Ureter (tissue), 1 donor: ENCODE data around the gene BORCS8. TPM values are rescaled to one million over a fixed set of nuclear protein-coding genes. Genes with fewer than 3 reads are reported as not detected.
"Not testable (repeated sequence)": the region's sequence is repeated elsewhere in the genome, so short reads cannot be mapped to it uniquely, and the experiment has no call there.

Source experiments
- DNase-seq: peaks from one replicate; pipeline ENCODE4 v3.0.0-alpha.2; 2020; ENCODE audit warnings: low spot score
- total RNA-seq: library from RNA; stranded (reverse); gene quantifications from one replicate; pipeline ENCODE4 v1.2.4, GENCODE V29; 2023
- donor health status: DM: yes; HTN: yes; CAD: no.

Gene BORCS8
- total RNA-seq, 1 donor from 2014 or later, result 58.0 TPM

- DNase-seq, result no peak
Observed at GRCh38 chr19:19181488-19181998, 10.4 kb downstream of the BORCS8 start.

GRCh38 chr19:19179548-19180441, 12.2 kb downstream of the BORCS8 start:
- no peak for DNase-seq

- DNase-seq, result no peak
Observed at GRCh38 chr19:19176950-19177349, 15.0 kb downstream of the BORCS8 start.

- not testable (repeated sequence) for DNase-seq
Observed at GRCh38 chr19:19173243-19173642, 18.7 kb downstream of the BORCS8 start.

GRCh38 chr19:19171821-19172532, 20.0 kb downstream of the BORCS8 start:
- DNase-seq, result no peak

- no peak for DNase-seq
Observed at GRCh38 chr19:19170873-19171672, 20.9 kb downstream of the BORCS8 start.

- DNase-seq, result peak; percentile 71
Observed at GRCh38 chr19:19170053-19170872, 21.7 kb downstream of the BORCS8 start, which contains the start of gene MEF2B. Gene MEF2B, minus strand, starts transcription at chr19:19170263. Its CDS starts 19,528 bp downstream, at chr19:19150735.

- DNase-seq, result no peak
Observed at GRCh38 chr19:19169236-19170052, 22.5 kb downstream of the BORCS8 start.

GRCh38 chr19:19167612-19168011, 24.3 kb downstream of the BORCS8 start:
- DNase-seq, result no peak

GRCh38 chr19:19165396-19165795, 26.6 kb downstream of the BORCS8 start:
- DNase-seq, result no peak

GRCh38 chr19:19162495-19162894, 29.5 kb downstream of the BORCS8 start:
- DNase-seq, result no peak

- DNase-seq, result no peak
Observed at GRCh38 chr19:19160461-19161035, 31.4 kb downstream of the BORCS8 start.

- DNase-seq, result no peak
Observed at GRCh38 chr19:19159534-19159933, 32.4 kb downstream of the BORCS8 start.

- no peak for DNase-seq
Observed at GRCh38 chr19:19157808-19158207, 34.1 kb downstream of the BORCS8 start.

GRCh38 chr19:19155495-19156219, 36.3 kb downstream of the BORCS8 start:
- no peak for DNase-seq

- DNase-seq, result no peak
Observed at GRCh38 chr19:19154768-19155494, 37.0 kb downstream of the BORCS8 start.

GRCh38 chr19:19152668-19153384, 39.1 kb downstream of the BORCS8 start:
- no peak for DNase-seq

GRCh38 chr19:19151418-19151817, 40.5 kb downstream of the BORCS8 start:
- DNase-seq, result no peak
